Nephron progenitor cell (in vitro differentiated cells): ENCODE measurements around the gene DNAH1.

Source experiments
- DNase-seq: peaks from one replicate; pipeline ENCODE4 v3.0.0; 2021
- H3K27ac Mint-ChIP-seq: 2 replicates; pipeline ENCODE4 v1.8.0; 2021; ENCODE audit warnings: mild to moderate bottlenecking, moderate library complexity, mixed read lengths
- H3K27me3 Mint-ChIP-seq: 2 replicates; pipeline ENCODE4 v1.8.0; 2021; ENCODE audit warnings: mild to moderate bottlenecking, low read depth, mixed read lengths; ENCODE audit not compliant: poor library complexity
- H3K36me3 Mint-ChIP-seq: 2 replicates; pipeline ENCODE4 v1.8.0; 2021; ENCODE audit warnings: low read depth, mixed read lengths
- H3K4me1 Mint-ChIP-seq: 2 replicates; pipeline ENCODE4 v1.8.0; 2021; ENCODE audit warnings: mixed read lengths
- H3K4me3 Mint-ChIP-seq: 2 replicates; pipeline ENCODE4 v1.8.0; 2021; ENCODE audit warnings: mild to moderate bottlenecking, moderate library complexity, mixed read lengths
- H3K9me3 Mint-ChIP-seq: 2 replicates; pipeline ENCODE4 v1.8.0; 2021; ENCODE audit warnings: mild to moderate bottlenecking, moderate library complexity, mixed read lengths
- CTCF ChIP-seq: fragments of 200-600 bp; sonication (generic); IDR thresholded peaks from 2 replicates; pipeline ENCODE4 v1.5.0; 2021; ENCODE audit warnings: antibody characterized with exemption

DNAH1 gene

DNA sequence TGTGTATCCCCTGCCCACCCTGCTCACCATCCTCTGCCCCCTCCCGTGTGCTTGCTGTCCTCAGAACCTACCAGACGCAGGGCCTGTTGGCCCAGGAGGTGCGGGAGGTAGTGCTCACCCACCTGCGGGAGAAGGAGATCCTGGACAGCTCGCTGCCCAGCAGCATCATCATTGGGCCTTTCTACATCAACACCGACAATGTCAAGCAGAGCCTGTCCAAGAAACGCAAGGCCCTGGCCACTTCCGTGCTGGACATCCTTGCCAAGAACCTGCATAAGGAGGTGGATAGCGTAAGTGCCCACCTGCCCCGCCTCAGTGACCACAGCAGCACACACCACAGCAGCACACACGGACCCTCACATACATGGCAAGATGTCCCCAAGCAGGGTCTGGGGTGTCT, 33.0 kb downstream of the DNAH1 start:
- Mint-ChIP-seq H3K9me3 (no peaks in the 10 kb centered on the region), H3K27me3 (peaks cover 8% of the 10 kb centered on the region), H3K27ac (no peak overlapping the region), H3K4me1 (peaks cover 5% of the 10 kb centered on the region), H3K4me3 (no peak overlapping the region), H3K36me3 (no peaks in the 10 kb centered on the region)
- TF ChIP-seq CTCF: no peak
- no peak for DNase-seq

DNA sequence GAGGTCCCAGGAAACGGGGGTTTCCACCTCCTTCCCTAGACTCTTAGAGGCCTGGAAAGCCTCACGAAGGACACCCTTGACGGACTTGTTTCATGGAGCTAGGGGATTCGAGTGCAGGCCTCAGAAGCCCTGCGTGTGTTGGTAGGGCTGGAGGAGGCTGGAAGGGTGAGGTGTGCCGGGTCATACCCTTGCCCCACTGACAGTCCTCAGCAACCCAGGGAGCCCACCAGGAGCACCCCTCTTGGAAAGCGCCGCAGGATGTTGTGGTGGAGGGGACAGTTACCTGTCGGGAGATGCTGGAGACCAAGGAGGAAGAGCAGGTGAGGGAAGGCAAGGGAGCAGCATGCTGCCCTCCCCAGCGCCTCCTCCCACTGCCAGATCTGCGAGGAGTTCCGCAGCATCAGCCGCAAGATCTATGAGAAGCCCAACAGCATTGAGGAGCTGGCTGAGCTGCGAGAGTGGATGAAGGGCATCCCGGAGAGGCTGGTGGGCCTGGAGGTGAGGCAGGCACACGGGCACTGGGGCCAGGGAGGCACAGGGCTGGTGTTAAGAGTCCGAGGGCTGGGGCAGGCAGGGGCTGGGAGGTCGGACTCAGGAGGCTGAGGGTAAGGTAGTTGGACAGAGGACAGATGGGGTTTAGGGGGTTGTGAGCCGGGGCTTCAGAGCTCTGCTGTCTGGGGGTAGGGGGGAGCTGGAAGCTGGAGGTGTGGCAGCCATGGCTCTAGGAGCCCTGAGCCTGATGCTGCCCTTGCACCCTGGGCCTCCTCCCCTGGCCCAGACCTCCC, 33.7 kb downstream of the DNAH1 start:
- DNase-seq: no peak
- no peak for TF ChIP-seq CTCF
- H3K27ac Mint-ChIP-seq: no peak overlapping the region
- H3K4me1 Mint-ChIP-seq: peaks cover 5% of the 10 kb centered on the region
- peaks cover 10% of the 10 kb centered on the region for H3K27me3 Mint-ChIP-seq
- H3K9me3 Mint-ChIP-seq: no peaks in the 10 kb centered on the region
- H3K4me3 Mint-ChIP-seq: no peak overlapping the region
- no peaks in the 10 kb centered on the region for H3K36me3 Mint-ChIP-seq

DNA sequence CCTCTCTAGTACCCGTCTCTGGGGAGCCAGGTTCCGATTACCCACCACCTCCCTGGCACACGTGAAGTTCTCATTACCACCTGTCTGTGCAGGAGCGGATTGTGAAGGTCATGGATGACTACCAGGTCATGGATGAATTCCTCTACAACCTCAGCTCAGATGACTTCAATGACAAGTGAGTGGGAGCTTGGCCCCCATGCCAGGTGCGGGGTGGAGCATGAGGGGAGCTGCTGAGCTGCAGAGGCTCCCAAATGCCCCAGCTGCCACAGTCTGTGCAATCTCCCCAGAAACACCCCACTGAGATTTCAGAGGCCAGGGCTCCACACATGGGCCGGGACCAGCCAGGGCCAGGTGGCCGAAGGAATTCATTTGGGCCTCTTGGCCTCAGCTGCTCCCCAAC, 34.3 kb downstream of the DNAH1 start:
- Mint-ChIP-seq H3K27me3 (peaks cover 10% of the 10 kb centered on the region), H3K36me3 (no peaks in the 10 kb centered on the region), H3K27ac (no peak overlapping the region), H3K4me1 (peaks cover 5% of the 10 kb centered on the region), H3K9me3 (no peaks in the 10 kb centered on the region), H3K4me3 (no peak overlapping the region)
- TF ChIP-seq CTCF: no peak
- peak; percentile 23 for DNase-seq

GRCh38 chr3:52350981-52351761, 35.1 kb downstream of the DNAH1 start:
- Mint-ChIP-seq H3K27me3 (peaks cover 13% of the 10 kb centered on the region), H3K9me3 (no peaks in the 10 kb centered on the region), H3K36me3 (no peaks in the 10 kb centered on the region), H3K4me3 (no peak overlapping the region), H3K27ac (no peak overlapping the region), H3K4me1 (peaks cover 9% of the 10 kb centered on the region)
- TF ChIP-seq CTCF: no peak
- DNase-seq: no peak

DNA sequence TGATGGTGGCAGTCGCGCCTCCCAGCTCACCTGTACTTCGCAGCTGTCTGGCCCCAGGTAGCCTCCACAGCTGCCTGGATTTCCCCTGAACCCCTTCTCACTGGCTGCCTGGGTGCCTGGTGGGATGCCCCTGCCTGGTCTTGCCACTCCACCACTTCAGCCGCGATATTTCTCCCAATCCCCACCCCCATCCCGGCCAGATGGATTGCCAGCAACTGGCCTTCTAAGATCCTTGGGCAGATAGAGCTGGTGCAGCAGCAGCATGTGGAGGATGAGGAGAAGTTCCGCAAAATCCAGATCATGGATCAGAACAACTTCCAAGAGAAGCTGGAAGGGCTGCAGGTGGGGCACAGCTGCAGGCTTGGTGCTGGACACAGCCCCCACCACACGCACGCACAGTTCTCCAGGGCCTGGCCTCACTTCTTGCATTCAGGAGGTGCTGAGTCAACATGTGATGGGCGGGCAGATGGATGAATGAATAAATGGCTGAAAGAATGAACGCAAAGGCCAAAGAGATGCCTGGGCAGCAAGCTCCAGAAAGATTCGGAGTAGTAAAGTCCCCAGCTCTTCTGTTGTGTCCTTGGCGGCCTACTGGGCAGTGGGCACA, 35.7 kb downstream of the DNAH1 start:
- TF ChIP-seq CTCF: no peak
- Mint-ChIP-seq H3K4me1 (peaks cover 9% of the 10 kb centered on the region), H3K4me3 (no peak overlapping the region), H3K36me3 (no peaks in the 10 kb centered on the region), H3K27me3 (peaks cover 12% of the 10 kb centered on the region), H3K9me3 (no peaks in the 10 kb centered on the region), H3K27ac (no peak overlapping the region)
- no peak for DNase-seq
